Esophagus squamous epithelium (tissue), 5 donors: ENCODE measurements around the gene DEPDC1. TPM values are rescaled to one million over a fixed set of nuclear protein-coding genes. Genes with fewer than 3 reads are reported as not detected.

Source experiments
- DNase-seq: peaks from one replicate; lab custom pipeline; 2025; lab: John Stamatoyannopoulos, UW
- H3K27ac ChIP-seq, 4 donors: fragments of 200-600 bp; sonication (generic); one replicate each; pipeline ENCODE4 v1.5.1; 2016 to 2019; ENCODE audit warnings: mild to moderate bottlenecking in 1 of 4
- H3K27me3 ChIP-seq, 4 donors: fragments of 200-600 bp; sonication (generic); 1 replicate in 3 of 4; 2 replicates in 1 of 4; pipeline versions ENCODE4 v1.5.1 to v1.6.0; 2017 to 2021; ENCODE audit warnings: antibody characterized with exemption in 1 of 4
- H3K36me3 ChIP-seq, 3 donors: fragments of 200-600 bp; sonication (generic); one replicate each; pipeline ENCODE4 v1.5.1; 2016 to 2019
- H3K4me1 ChIP-seq, 3 donors: fragments of 200-600 bp; sonication (generic); one replicate each; pipeline ENCODE4 v1.5.1; 2017 to 2019
- H3K4me3 ChIP-seq, 4 donors: fragments of 200-600 bp; sonication (generic); 1 replicate in 3 of 4; 2 replicates in 1 of 4; pipeline ENCODE4 v1.5.1; 2016 to 2019; ENCODE audit warnings: mild to moderate bottlenecking in 2 of 4, moderate library complexity in 1 of 4
- H3K9me3 ChIP-seq, 3 donors: fragments of 200-600 bp; sonication (generic); one replicate each; pipeline ENCODE4 v1.5.1; 2016 to 2019
- CTCF ChIP-seq, 6 experiments: fragments of 450-650 bp in 4 of 6; fragments of 200-600 bp in 2 of 6; sonication (generic) in 2 of 6; IDR thresholded peaks; one replicate each; pipeline ENCODE4 v1.5.1; 2016 to 2019; ENCODE audit warnings: antibody characterized with exemption in 6 of 6, mild to moderate bottlenecking in 4 of 6, moderate library complexity in 4 of 6
- POLR2A ChIP-seq, 4 donors: fragments of 450-650 bp; IDR thresholded peaks; one replicate each; pipeline ENCODE4 v1.6.1; 2017; ENCODE audit warnings: antibody characterized with exemption in 4 of 4, mild to moderate bottlenecking in 4 of 4, moderate library complexity in 3 of 4
- WGBS, 2 donors: methylation state at CpG; one replicate each; pipeline ENCODE4 v1.1.5; 2018; 5-methylcytosine and 5-hydroxymethylcytosine counted together
- intact Hi-C: fragments of 100-400 bp; cut with DNase I; formaldehyde crosslinking; loops from one replicate; pipeline ENCODE4 v1.15.0; 2022
- total RNA-seq, 4 donors: library from RNA; depleted of rRNA; stranded (reverse); fragments of >200 nt; gene quantifications; one replicate each; pipeline ENCODE4 v1.1.0, GENCODE V29; 2016
- donor health status: DM: yes; HTN: yes; CAD: no.

The DEPDC1 gene
- total RNA-seq, 4 donors from 2014 or later = 2.7 to 10.9 (median 6.8) TPM

GRCh38 chr1:68490046-68490651 lies 6.7 kb downstream of the DEPDC1 start:
- no peak for DNase-seq
- Histone ChIP-seq H3K9me3 (no peaks in the 10 kb centered on the region), H3K27me3 (no peaks in the 10 kb centered on the region), H3K4me3 (no peak overlapping the region), H3K4me1 (peaks cover 0 to 4% (median 0%) of the 10 kb centered on the region in 3 donors), H3K36me3 (no peaks in the 10 kb centered on the region), H3K27ac (no peak overlapping the region)
- TF ChIP-seq POLR2A (IDR thresholded peaks at IDR 0.05) = no peak
- TF ChIP-seq CTCF (IDR thresholded peaks at IDR 0.05) = no peak
- intact Hi-C loops = no loop called here
- WGBS, 2 donors = 76 to 95% methylated on average over 2 of the region's 2 CpGs

GRCh38 chr1:68485431-68486022 lies 11.4 kb downstream of the DEPDC1 start:
- H3K27ac ChIP-seq = no peak overlapping the region
- H3K36me3 ChIP-seq = no peaks in the 10 kb centered on the region
- intact Hi-C loops = no loop called here
- no peak for DNase-seq
- no peaks in the 10 kb centered on the region for H3K4me1 ChIP-seq
- H3K9me3 ChIP-seq = no peaks in the 10 kb centered on the region
- WGBS, 2 donors = 38 to 49% methylated on average over 3 of the region's 3 CpGs
- H3K27me3 ChIP-seq = no peaks in the 10 kb centered on the region
- TF ChIP-seq CTCF (IDR thresholded peaks at IDR 0.05) (no peak), POLR2A (IDR thresholded peaks at IDR 0.05) (no peak)
- no peak overlapping the region for H3K4me3 ChIP-seq

- no peak for TF ChIP-seq CTCF (IDR thresholded peaks at IDR 0.05)
- H3K9me3 ChIP-seq = no peaks in the 10 kb centered on the region
- H3K4me1 ChIP-seq = no peaks in the 10 kb centered on the region
- no peaks in the 10 kb centered on the region for H3K27me3 ChIP-seq
- H3K36me3 ChIP-seq = no peaks in the 10 kb centered on the region
- no peak for DNase-seq
- no peak overlapping the region for H3K4me3 ChIP-seq
- intact Hi-C loops = no loop called here
- H3K27ac ChIP-seq = no peak overlapping the region
- 94 to 100% methylated on average over 1 of the region's 1 CpG for WGBS, 2 donors
Measured at GRCh38 chr1:68484618-68485017, 12.3 kb downstream of the DEPDC1 start.

- WGBS, 2 donors = 71 to 80% methylated on average over 3 of the region's 3 CpGs
- Histone ChIP-seq H3K4me1 (no peaks in the 10 kb centered on the region), H3K27me3 (no peaks in the 10 kb centered on the region), H3K27ac (no peak overlapping the region), H3K4me3 (no peak overlapping the region), H3K36me3 (no peaks in the 10 kb centered on the region), H3K9me3 (no peaks in the 10 kb centered on the region)
- intact Hi-C loops = no loop called here
- TF ChIP-seq POLR2A (IDR thresholded peaks at IDR 0.05) = no peak
- TF ChIP-seq CTCF (IDR thresholded peaks at IDR 0.05) = no peak
- DNase-seq = no peak
Measured at GRCh38 chr1:68481041-68481440, 15.8 kb downstream of the DEPDC1 start.

GRCh38 chr1:68479501-68479900 lies 17.4 kb downstream of the DEPDC1 start:
- no peaks in the 10 kb centered on the region for H3K27me3 ChIP-seq
- no peaks in the 10 kb centered on the region for H3K36me3 ChIP-seq
- intact Hi-C loops = no loop called here
- DNase-seq = no peak
- no peaks in the 10 kb centered on the region for H3K4me1 ChIP-seq
- WGBS, 2 donors = 96 to 100% methylated on average over 2 of the region's 2 CpGs
- no peaks in the 10 kb centered on the region for H3K9me3 ChIP-seq
- no peak overlapping the region for H3K27ac ChIP-seq
- TF ChIP-seq POLR2A (IDR thresholded peaks at IDR 0.05) = no peak
- H3K4me3 ChIP-seq = no peak overlapping the region
